ENCODE measurements around the gene MESD. TPM values are rescaled to one million over a fixed set of nuclear protein-coding genes. Genes with fewer than 3 reads are reported as not detected.

Gene MESD
- total and polyA plus RNA-seq, 2 donors from 2014 or later, result 23.3 to 30.9 TPM

- Histone ChIP-seq H3K9me3 (ENCODE audit: control insufficient read depth in 2 of 3, insufficient read depth in 1 of 3, low read length in 3 of 3) (no peaks in the 10 kb centered on the region), H3K9ac (ENCODE audit: low read length in 3 of 3) (peak overlapping the region in 1 of 3 donors; percentile 10), H3K4me1 (ENCODE audit: control insufficient read depth in 2 of 3, insufficient read depth in 2 of 3, low read depth in 1 of 3, low read length in 3 of 3) (peaks cover 0 to 17% (median 4%) of the 10 kb centered on the region in 3 donors), H3K4me3 (ENCODE audit: low read length in 3 of 3) (peak overlapping the region in 1 of 3 donors; percentile 83), H3K27me3 (ENCODE audit: control insufficient read depth, insufficient read depth, low read length) (no peaks in the 10 kb centered on the region), H3K27ac (ENCODE audit: low read depth in 2 of 2, low read length in 2 of 2) (peak overlapping the region; percentile 34 to 90), H3K36me3 (ENCODE audit: control insufficient read depth in 2 of 3, insufficient read depth in 3 of 3, low read length in 3 of 3) (peaks cover 0 to 2% (median 0%) of the 10 kb centered on the region in 3 donors)
- DNase-seq, result peak in 4 of 5 donors; percentile 5 to 82 (median 46)
- FAIRE-seq, result no peak
- no peak for TF ChIP-seq CTCF (IDR thresholded peaks at IDR 0.05; ENCODE audit: borderline replicate concordance, extremely low read depth, insufficient read depth)
- intact Hi-C loops (cut with DNase I), result no loop called here
Measured at GRCh38 chr15:81002331-81003096, 12.9 kb upstream of the MESD start.

- Histone ChIP-seq H3K4me1 (ENCODE audit: control insufficient read depth in 2 of 3, insufficient read depth in 2 of 3, low read depth in 1 of 3, low read length in 3 of 3) (peaks cover 0 to 17% (median 4%) of the 10 kb centered on the region in 3 donors), H3K27me3 (ENCODE audit: control insufficient read depth, insufficient read depth, low read length) (no peaks in the 10 kb centered on the region), H3K4me3 (ENCODE audit: low read length in 3 of 3) (peak overlapping the region in 2 of 3 donors; percentile 26 to 83), H3K36me3 (ENCODE audit: control insufficient read depth in 2 of 3, insufficient read depth in 3 of 3, low read length in 3 of 3) (peaks cover 0 to 2% (median 0%) of the 10 kb centered on the region in 3 donors), H3K9ac (ENCODE audit: low read length in 3 of 3) (peak overlapping the region in 1 of 3 donors; percentile 10), H3K9me3 (ENCODE audit: control insufficient read depth in 2 of 3, insufficient read depth in 1 of 3, low read length in 3 of 3) (no peaks in the 10 kb centered on the region), H3K27ac (ENCODE audit: low read depth in 2 of 2, low read length in 2 of 2) (peak overlapping the region; percentile 34 to 90)
- FAIRE-seq, result no peak
- DNase-seq, result peak in 1 of 5 donors; percentile 44
- intact Hi-C loops (cut with DNase I), result no loop called here
- no peak for TF ChIP-seq CTCF (IDR thresholded peaks at IDR 0.05; ENCODE audit: borderline replicate concordance, extremely low read depth, insufficient read depth)
Measured at GRCh38 chr15:81002009-81002330, 12.4 kb upstream of the MESD start.

GRCh38 chr15:81001152-81002008 is 11.8 kb upstream of the MESD start:
- H3K27ac ChIP-seq (ENCODE audit: low read depth in 2 of 2, low read length in 2 of 2), result peak overlapping the region; percentile 90 to 95
- no peak for TF ChIP-seq CTCF (IDR thresholded peaks at IDR 0.05; ENCODE audit: borderline replicate concordance, extremely low read depth, insufficient read depth)
- H3K4me3 ChIP-seq (ENCODE audit: low read length in 3 of 3), result peak overlapping the region; percentile 12 to 87 (median 83)
- H3K4me1 ChIP-seq (ENCODE audit: control insufficient read depth in 2 of 3, insufficient read depth in 2 of 3, low read depth in 1 of 3, low read length in 3 of 3), result peaks cover 0 to 17% (median 4%) of the 10 kb centered on the region in 3 donors
- H3K9ac ChIP-seq (ENCODE audit: low read length in 3 of 3), result peak overlapping the region in 2 of 3 donors; percentile 59 to 91
- H3K9me3 ChIP-seq (ENCODE audit: control insufficient read depth in 2 of 3, insufficient read depth in 1 of 3, low read length in 3 of 3), result no peaks in the 10 kb centered on the region
- FAIRE-seq, result no peak
- DNase-seq, result peak; percentile 44 to 90 (median 68)
- no peaks in the 10 kb centered on the region for H3K27me3 ChIP-seq (ENCODE audit: control insufficient read depth, insufficient read depth, low read length)
- intact Hi-C loops (cut with DNase I), result no loop called here
- peaks cover 0 to 2% (median 0%) of the 10 kb centered on the region in 3 donors for H3K36me3 ChIP-seq (ENCODE audit: control insufficient read depth in 2 of 3, insufficient read depth in 3 of 3, low read length in 3 of 3)
